OCI-LY7 (cell line): ENCODE measurements around the gene RASL12. TPM values are rescaled to one million over a fixed set of nuclear protein-coding genes. Genes with fewer than 3 reads are reported as not detected.

Experiments used
- BruUV-seq: library from RNA; stranded (reverse); fragments of 400-500 nt; replicated peaks from 2 replicates; lab custom pipeline; 2021; lab: Mats Ljungman, UMichigan
- CTCF ChIA-PET: fragments of 300-600 bp; sonication (Branson Sonifier 250); formaldehyde crosslinking; loops from one replicate; lab custom pipeline; 2022; ENCODE audit warnings: antibody characterized with exemption; ENCODE audit not compliant: unreplicated experiment; lab: Charles Lee
- POLR2A ChIA-PET: fragments of 300-600 bp; sonication (Branson Sonifier 250); formaldehyde crosslinking; loops from one replicate; lab custom pipeline; 2022; ENCODE audit warnings: antibody characterized with exemption; lab: Charles Lee
- DNase-seq: peaks from one replicate; pipeline ENCODE4 v3.0.0-alpha.2; 2015; ENCODE audit warnings: low spot score
- H2AFZ ChIP-seq: fragments of 200-600 bp; sonication (generic), shearing (Covaris generic); 2 replicates; pipeline ENCODE4 v1.6.1; 2014; ENCODE audit warnings: mild to moderate bottlenecking, antibody characterized with exemption, low read length, moderate library complexity
- H3K27ac ChIP-seq: fragments of 200-600 bp; sonication (generic); 2 replicates; pipeline ENCODE4 v1.5.1; 2014; ENCODE audit warnings: mixed run types, low read depth, mild to moderate bottlenecking, moderate library complexity, low read length, inconsistent platforms; ENCODE audit not compliant: poor library complexity, severe bottlenecking
- H3K36me3 ChIP-seq: fragments of 200-600 bp; sonication (generic); 2 replicates; pipeline ENCODE4 v1.6.1; 2014; ENCODE audit warnings: mild to moderate bottlenecking, antibody characterized with exemption, low read length, moderate library complexity, mixed read lengths; ENCODE audit not compliant: insufficient read depth
- H3K4me1 ChIP-seq: fragments of 200-600 bp; sonication (generic); 2 replicates; pipeline ENCODE4 v1.5.1; 2014; ENCODE audit warnings: mild to moderate bottlenecking, low read length; ENCODE audit not compliant: insufficient read depth, poor library complexity, severe bottlenecking
- H3K4me2 ChIP-seq: fragments of 200-600 bp; sonication (generic); 2 replicates; pipeline ENCODE4 v1.6.1; 2014; ENCODE audit warnings: mild to moderate bottlenecking, low read length
- H3K4me3 ChIP-seq: fragments of 200-600 bp; sonication (generic); 2 replicates; pipeline ENCODE4 v1.5.1; 2014; ENCODE audit warnings: mild to moderate bottlenecking, low read depth, low read length; ENCODE audit not compliant: poor library complexity, severe bottlenecking
- H3K79me2 ChIP-seq: fragments of 200-600 bp; sonication (generic); 2 replicates; pipeline ENCODE4 v1.6.1; 2016; ENCODE audit warnings: low read depth, mild to moderate bottlenecking, low read length, moderate library complexity, mixed read lengths; ENCODE audit not compliant: insufficient read depth
- H3K9me2 ChIP-seq: fragments of 200-600 bp; sonication (generic); 2 replicates; pipeline ENCODE4 v1.6.1; 2016; ENCODE audit warnings: mild to moderate bottlenecking, low read length, mixed read lengths; ENCODE audit not compliant: insufficient read depth
- H3K9me3 ChIP-seq: fragments of 200-600 bp; sonication (generic); 2 replicates; pipeline ENCODE4 v1.6.1; 2014; ENCODE audit warnings: mild to moderate bottlenecking, mixed run types, low read length, mixed read lengths
- H4K20me1 ChIP-seq: fragments of 200-600 bp; sonication (generic); 2 replicates; pipeline ENCODE4 v1.6.1; 2014; ENCODE audit warnings: mild to moderate bottlenecking, antibody characterized with exemption, low read length, moderate library complexity, mixed read lengths; ENCODE audit not compliant: insufficient read depth
- EZH2phosphoT487 ChIP-seq: fragments of 200-600 bp; sonication (generic); IDR thresholded peaks from 2 replicates; pipeline ENCODE4 v1.6.1; 2018; ENCODE audit warnings: low read depth, borderline replicate concordance, mild to moderate bottlenecking, mixed run types, antibody characterized with exemption, low read length, moderate library complexity, mixed read lengths
- intact Hi-C: fragments of 100-400 bp; cut with micrococcal nuclease; formaldehyde crosslinking; loops from one replicate; pipeline ENCODE4 v1.10.0; 2022; ENCODE audit not compliant: unreplicated experiment
- total RNA-seq, 2 experiments: library from RNA; depleted of rRNA in 1 of 2; stranded (reverse); fragments of >200 nt in 1 of 2; shearing (Covaris generic) in 1 of 2; gene quantifications; 2 replicates each; pipeline ENCODE4 v1.2.3, GENCODE V29; 2014 to 2022
- TF ChIP-seq, protein P1 (sequence below): fragments of 200-600 bp; sonication (generic); conservative IDR thresholded peaks from 2 replicates; pipeline ENCODE4 v1.5.1; 2014; ENCODE audit warnings: mild to moderate bottlenecking, antibody characterized with exemption, low read length, moderate library complexity, mixed read lengths

Gene RASL12
- total RNA-seq, 2 experiments from 2014 or later: not detected

DNA sequence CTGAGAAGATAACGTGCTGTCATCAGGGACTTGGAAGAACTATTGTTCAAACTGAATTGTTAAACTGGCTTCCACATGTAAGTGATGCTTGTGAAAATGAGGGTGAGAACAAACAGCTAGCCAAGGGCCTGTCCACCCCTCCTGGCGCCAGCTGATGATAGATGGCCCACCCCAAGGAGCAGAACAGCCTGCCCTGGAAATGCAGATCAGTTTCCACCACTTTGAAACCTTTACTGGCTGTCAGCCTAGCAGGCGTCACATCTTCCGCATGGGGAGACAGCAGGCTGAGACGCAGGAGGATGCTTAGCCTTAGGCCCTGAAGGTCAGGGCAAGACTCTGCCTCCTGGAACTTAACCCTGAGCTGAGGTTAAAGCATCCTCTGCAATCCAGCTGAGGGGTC lies 29.0 kb downstream of the RASL12 start:
- no peaks in the 10 kb centered on the region for H3K9me2 ChIP-seq

DNA sequence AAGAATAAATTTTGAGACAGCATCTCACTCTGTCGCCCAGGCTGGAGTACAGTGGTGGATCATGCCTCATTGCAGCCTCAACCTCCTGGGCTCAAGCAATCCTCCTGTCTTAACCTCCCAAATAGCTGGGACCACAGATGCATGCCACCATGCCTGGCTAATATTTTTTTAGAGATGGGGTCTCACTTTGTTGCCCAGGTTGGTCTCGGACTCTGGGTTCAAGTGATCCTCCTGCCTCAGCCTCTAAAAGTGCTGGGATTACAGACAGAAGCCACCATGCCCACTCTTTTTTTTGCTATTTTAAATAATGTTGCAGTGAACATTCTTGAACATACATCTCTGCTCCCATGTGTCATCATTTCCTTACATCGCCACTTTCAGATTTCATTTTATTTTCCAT lies 29.4 kb downstream of the RASL12 start:
- no TSS peak for BruUV-seq
- intact Hi-C loops: loop anchor here (10.0 kb wide), 1 partner anchor 146 kb away; the partner anchor contains the start of gene CLPX
- no peaks in the 10 kb centered on the region for H3K9me2 ChIP-seq
- no peak overlapping the region for H2AFZ ChIP-seq
- H3K79me2 ChIP-seq: no peaks in the 10 kb centered on the region
- H3K9me3 ChIP-seq: no peaks in the 10 kb centered on the region
- ChIA-PET CTCF (no interaction called here), POLR2A (interaction anchor here (0.9 kb wide), 1 partner anchor 21 kb away, joined by 3 read pairs; no protein-coding TSS in a partner anchor)
- H3K27ac ChIP-seq: no peak overlapping the region
- peaks cover 7% of the 10 kb centered on the region for H3K4me1 ChIP-seq
- H3K4me3 ChIP-seq: no peak overlapping the region
- H3K4me2 ChIP-seq: no peak overlapping the region
- TF ChIP-seq, protein P1, sequence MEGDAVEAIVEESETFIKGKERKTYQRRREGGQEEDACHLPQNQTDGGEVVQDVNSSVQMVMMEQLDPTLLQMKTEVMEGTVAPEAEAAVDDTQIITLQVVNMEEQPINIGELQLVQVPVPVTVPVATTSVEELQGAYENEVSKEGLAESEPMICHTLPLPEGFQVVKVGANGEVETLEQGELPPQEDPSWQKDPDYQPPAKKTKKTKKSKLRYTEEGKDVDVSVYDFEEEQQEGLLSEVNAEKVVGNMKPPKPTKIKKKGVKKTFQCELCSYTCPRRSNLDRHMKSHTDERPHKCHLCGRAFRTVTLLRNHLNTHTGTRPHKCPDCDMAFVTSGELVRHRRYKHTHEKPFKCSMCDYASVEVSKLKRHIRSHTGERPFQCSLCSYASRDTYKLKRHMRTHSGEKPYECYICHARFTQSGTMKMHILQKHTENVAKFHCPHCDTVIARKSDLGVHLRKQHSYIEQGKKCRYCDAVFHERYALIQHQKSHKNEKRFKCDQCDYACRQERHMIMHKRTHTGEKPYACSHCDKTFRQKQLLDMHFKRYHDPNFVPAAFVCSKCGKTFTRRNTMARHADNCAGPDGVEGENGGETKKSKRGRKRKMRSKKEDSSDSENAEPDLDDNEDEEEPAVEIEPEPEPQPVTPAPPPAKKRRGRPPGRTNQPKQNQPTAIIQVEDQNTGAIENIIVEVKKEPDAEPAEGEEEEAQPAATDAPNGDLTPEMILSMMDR: no peak
- no peak for TF ChIP-seq EZH2phosphoT487
- H4K20me1 ChIP-seq: no peaks in the 10 kb centered on the region
- DNase-seq: no peak
- no peaks in the 10 kb centered on the region for H3K36me3 ChIP-seq

More for the DNA sequence above, 29.0 kb downstream of the RASL12 start:
- Histone ChIP-seq H3K27ac (no peak overlapping the region), H3K9me3 (no peaks in the 10 kb centered on the region), H3K4me2 (no peak overlapping the region), H3K4me1 (peaks cover 2% of the 10 kb centered on the region), H3K36me3 (no peaks in the 10 kb centered on the region), H3K79me2 (no peaks in the 10 kb centered on the region), H3K4me3 (no peak overlapping the region), H2AFZ (no peak overlapping the region), H4K20me1 (no peaks in the 10 kb centered on the region)
- intact Hi-C loops: loop anchor here (10.0 kb wide), 1 partner anchor 146 kb away; the partner anchor contains the start of gene CLPX
- DNase-seq: no peak
- ChIA-PET POLR2A (interaction anchor here (0.9 kb wide), 1 partner anchor 21 kb away, joined by 3 read pairs; no protein-coding TSS in a partner anchor), CTCF (no interaction called here)
- BruUV-seq: no TSS peak
- TF ChIP-seq, protein P1: no peak

DNA sequence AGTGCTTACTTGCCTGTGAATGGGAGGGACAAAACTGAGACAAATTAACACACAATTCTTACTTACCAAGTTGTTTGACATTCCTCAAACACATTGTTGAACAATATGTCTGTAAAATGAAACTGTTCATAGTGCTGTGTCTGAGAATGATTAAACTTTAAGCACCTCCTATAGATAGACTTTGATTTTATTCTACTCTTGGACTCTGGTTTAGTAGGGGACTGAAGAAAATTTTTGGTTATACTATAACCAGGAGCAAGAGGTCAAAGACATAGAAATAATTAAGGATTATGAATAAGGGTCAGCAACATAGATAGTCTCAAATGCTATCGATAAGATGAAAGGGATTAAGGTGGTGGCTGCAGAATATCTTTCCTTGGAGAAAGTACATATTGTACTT lies 30.5 kb downstream of the RASL12 start:
- no peaks in the 10 kb centered on the region for H4K20me1 ChIP-seq
- no peaks in the 10 kb centered on the region for H3K36me3 ChIP-seq
- no peak overlapping the region for H3K4me2 ChIP-seq
- H3K9me2 ChIP-seq: no peaks in the 10 kb centered on the region
- intact Hi-C loops: loop anchor here (10.0 kb wide), 1 partner anchor 147 kb away; the partner anchor contains the start of gene CLPX
- H2AFZ ChIP-seq: no peak overlapping the region
- no peak overlapping the region for H3K27ac ChIP-seq
- H3K4me3 ChIP-seq: no peak overlapping the region
- POLR2A ChIA-PET: interaction anchor here (0.7 kb wide), 1 partner anchor 26 kb away, joined by 3 read pairs; no protein-coding TSS in a partner anchor
- no peak for DNase-seq
- no TSS peak for BruUV-seq
- TF ChIP-seq EZH2phosphoT487: no peak
- TF ChIP-seq, protein P1: no peak
- H3K9me3 ChIP-seq: no peaks in the 10 kb centered on the region
- H3K4me1 ChIP-seq: peaks cover 11% of the 10 kb centered on the region
- no peaks in the 10 kb centered on the region for H3K79me2 ChIP-seq
- CTCF ChIA-PET: no interaction called here
